Measurements from ENCODE around the gene LYPD6.

Gene LYPD6

GRCh38 chr2:149331023-149331400 lies 625 bp downstream of the LYPD6 start:
- peak overlapping the region; percentile 78; the same call in 1 of the 2 replicates for H3K27ac ChIP-seq
- TF ChIP-seq, protein P1, sequence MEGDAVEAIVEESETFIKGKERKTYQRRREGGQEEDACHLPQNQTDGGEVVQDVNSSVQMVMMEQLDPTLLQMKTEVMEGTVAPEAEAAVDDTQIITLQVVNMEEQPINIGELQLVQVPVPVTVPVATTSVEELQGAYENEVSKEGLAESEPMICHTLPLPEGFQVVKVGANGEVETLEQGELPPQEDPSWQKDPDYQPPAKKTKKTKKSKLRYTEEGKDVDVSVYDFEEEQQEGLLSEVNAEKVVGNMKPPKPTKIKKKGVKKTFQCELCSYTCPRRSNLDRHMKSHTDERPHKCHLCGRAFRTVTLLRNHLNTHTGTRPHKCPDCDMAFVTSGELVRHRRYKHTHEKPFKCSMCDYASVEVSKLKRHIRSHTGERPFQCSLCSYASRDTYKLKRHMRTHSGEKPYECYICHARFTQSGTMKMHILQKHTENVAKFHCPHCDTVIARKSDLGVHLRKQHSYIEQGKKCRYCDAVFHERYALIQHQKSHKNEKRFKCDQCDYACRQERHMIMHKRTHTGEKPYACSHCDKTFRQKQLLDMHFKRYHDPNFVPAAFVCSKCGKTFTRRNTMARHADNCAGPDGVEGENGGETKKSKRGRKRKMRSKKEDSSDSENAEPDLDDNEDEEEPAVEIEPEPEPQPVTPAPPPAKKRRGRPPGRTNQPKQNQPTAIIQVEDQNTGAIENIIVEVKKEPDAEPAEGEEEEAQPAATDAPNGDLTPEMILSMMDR (conservative IDR thresholded peaks at IDR 0.05), result no peak

DNA sequence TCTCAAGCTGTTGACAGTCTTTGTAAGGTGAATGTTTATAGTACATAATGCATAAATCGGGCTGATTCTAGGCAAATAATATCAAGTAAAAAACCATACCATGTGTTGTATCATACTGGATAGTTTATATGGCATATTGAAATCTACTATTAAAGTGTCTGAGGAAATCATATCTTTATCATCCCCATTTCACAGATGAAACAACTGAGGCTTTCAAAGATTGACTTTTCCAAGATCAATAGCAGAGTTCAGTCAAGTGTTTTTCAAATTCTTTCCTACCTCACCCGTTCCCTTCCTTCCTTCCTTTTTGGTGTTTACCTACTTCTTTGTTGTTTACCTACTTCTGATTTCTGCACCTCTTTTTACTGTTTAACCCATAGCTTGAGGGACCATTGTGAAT lies 2.0 kb downstream of the LYPD6 start:
- TF ChIP-seq, protein P1 (conservative IDR thresholded peaks at IDR 0.05), result no peak
- H3K27ac ChIP-seq, result no peak overlapping the region

GRCh38 chr2:149333636-149334035 lies 3.2 kb downstream of the LYPD6 start:
- TF ChIP-seq, protein P1 (conservative IDR thresholded peaks at IDR 0.05), result no peak
- no peak overlapping the region for H3K27ac ChIP-seq

GRCh38 chr2:149334156-149334555 lies 3.8 kb downstream of the LYPD6 start:
- TF ChIP-seq, protein P1 (conservative IDR thresholded peaks at IDR 0.05), result no peak
- no peak overlapping the region for H3K27ac ChIP-seq

- TF ChIP-seq, protein P1 (conservative IDR thresholded peaks at IDR 0.05), result no peak
- no peak overlapping the region for H3K27ac ChIP-seq
Measured at GRCh38 chr2:149339324-149339723, 8.9 kb downstream of the LYPD6 start.

DNA sequence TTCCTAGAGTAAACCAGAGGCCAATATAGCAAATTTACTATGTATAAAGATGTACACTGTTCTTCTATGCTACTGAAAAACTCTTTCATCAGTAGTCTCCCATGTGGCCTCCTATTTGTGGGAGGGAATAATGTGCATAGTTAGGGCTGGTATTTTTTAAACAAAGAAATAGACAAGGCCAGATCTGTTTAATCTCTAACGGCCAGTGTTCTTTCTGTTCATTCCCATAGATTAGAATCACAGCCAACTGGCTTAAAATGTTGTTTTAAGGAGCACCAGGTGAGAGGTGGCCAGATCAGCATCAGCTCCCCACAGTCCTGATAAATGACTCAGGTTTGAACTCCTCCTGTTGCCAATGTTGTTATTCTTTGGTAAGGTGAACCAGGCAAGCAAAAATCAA lies 12.1 kb downstream of the LYPD6 start:
- H3K27ac ChIP-seq, result no peak overlapping the region
- TF ChIP-seq, protein P1 (conservative IDR thresholded peaks at IDR 0.05), result no peak

DNA sequence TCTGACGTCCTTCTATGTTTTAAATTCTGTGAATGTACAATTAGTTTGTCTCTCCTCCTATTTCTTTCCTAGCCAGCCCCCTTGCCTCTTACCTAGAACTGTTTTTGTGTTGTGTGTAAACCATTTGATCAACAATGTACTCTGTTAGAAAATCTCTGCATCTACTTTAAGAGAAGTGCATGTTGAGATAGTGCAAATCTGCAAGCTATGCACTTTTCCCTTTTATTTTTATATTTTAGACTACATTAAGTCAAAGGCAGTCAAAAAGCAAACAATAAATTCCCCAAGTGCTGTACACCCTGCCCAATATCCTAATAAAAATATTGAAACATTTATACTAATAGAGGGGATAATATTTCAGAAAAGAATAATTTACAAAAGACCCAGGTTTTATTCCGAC lies 13.7 kb downstream of the LYPD6 start:
- H3K27ac ChIP-seq, result no peak overlapping the region
- TF ChIP-seq, protein P1 (conservative IDR thresholded peaks at IDR 0.05), result no peak

DNA sequence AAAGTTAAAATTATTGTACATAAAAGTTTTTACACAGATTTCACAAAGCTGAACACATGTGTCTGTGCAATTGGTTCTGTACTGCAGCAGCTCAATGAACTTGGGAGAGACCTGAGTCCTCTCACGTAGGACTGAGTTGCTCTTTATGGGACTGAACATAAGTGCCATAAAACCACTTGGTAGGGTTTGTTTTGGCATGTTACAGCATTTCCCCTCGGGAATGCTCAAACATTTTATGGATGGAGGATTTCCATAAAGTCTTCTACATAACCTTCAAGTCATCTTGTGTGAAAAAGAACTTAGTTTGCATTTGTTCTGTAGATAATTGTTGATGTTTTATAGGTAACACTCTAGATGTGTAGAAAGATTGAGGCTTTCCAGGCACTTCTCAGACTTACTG lies 15.9 kb downstream of the LYPD6 start:
- TF ChIP-seq, protein P1 (conservative IDR thresholded peaks at IDR 0.05), result no peak
- no peak overlapping the region for H3K27ac ChIP-seq
